Stimulated activated CD8-positive, alpha-beta memory T cell treated with anti-CD3 and anti-CD28 coated beads, Interleukin-4, amount 100 ng/mL, for 1 hour (primary cell): ENCODE measurements around the gene KCNE5.
"Not testable (repeated sequence)": the region's sequence is repeated elsewhere in the genome, so short reads cannot be mapped to it uniquely, and the experiment has no call there.

Experiments
- DNase-seq, 2 donors: peaks; one replicate each; pipeline ENCODE4 v3.0.0-alpha.2; 2020; ENCODE audit warnings: low read depth in 2 of 2, low spot score in 1 of 2

KCNE5 gene

DNA sequence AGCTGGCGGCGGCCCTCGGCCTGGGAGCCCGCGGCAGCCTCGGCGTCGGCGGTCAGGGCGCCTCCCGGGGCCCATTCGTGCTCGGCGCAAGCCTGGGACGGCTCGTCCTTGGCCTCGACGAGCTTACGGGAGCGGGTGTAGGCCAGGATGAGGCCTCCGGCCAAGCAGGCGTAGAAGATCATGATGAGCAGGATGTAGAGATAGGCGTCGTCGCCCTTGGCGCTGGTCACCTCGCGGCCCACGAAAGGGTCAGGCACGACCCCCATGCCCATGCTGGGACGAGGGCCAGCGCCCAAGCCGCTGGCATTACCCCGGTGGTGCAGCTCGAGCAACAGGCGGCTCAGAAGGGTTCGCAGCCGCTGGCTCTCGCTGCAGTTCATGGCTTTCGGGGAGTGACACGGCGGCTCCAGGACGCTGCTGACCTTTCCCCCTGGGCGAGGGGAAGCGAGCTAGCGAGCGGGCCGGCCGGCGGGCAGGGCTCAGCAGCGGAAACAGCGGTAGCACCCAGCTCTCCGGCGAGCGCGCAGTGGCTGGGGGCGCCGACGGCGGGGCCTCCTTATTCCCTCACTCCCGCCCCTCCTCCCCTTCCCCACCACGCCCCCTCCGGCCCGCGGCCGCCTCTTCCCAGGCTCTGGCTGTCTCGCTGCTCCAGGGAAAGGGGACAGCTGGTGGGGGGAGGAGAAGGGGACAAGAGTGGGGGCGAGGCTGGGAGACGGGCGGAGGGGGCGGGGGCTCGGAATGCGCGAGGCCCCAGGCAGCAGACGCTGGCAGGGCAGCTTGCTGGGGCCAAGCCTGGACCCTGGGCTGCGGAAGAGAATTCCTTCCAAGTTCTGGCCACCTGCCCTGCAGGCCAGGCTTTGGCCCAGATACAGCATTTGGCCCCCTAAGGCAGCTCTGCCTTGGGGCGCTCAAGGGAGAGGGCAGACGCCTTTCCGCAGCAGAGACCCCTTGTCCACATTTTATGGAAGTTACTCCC is at the start of gene KCNE5:
KCNE5 (minus strand) TSS at position 532 of the 976 bp plus-strand sequence; CDS start at position 380, 152 bp downstream.
- no peak for DNase-seq

- no peak for DNase-seq
Observed at GRCh38 chrX:109672239-109672638, 47.3 kb upstream of the KCNE5 start.

GRCh38 chrX:109671170-109671569 is 46.2 kb upstream of the KCNE5 start:
- DNase-seq, result not testable (repeated sequence)

DNA sequence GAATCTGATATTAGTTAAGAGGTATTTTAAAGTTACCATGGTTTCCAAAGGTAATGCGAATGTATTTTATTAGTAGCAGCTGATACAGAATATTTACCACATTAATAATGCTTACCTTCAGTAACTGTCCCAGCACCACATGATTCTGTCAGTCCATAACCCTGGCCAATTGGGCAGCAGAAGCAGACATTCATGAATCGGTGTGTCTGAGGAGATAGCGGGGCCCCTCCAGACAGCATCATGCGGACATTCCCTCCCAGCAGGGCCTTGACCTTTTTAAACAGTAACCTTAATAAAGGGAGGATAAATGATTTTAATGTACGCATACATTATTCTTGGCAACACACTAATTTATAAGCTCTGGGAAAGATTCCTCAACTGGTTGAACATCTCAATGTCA is 43.0 kb upstream of the KCNE5 start:
- DNase-seq, result no peak

DNA sequence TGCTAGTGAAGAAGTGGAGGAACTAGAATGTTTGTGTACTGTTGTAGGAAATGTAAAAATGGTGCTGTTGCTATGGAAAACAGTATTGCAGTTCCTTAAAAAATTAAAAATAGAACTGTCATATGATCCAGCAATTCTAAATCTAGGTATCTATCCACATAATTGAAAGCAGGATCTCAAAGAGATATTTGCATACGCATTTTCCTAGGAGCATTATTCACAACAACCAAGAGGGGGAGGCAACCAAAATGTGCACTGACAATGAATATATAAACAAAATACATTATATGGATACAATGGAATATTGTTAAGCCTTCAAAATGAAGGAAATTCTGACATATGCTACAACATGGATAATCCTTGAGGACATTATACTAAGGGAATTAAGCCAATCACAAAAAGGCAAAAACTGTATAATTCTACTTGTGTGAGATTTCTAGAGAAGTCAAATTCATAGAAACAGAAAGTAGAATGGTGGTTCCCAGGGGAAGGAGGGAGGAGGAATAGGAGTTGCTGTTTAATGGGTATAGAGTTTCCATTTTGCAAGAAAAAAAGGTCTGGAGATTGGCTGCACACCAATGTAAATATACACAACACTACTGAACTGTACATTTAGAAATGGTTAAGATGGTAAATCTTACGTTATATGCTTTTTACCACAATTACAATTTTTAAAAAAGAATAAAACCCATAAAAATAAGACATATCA is 35.6 kb upstream of the KCNE5 start:
- no peak for DNase-seq

GRCh38 chrX:109658391-109658790 is 33.4 kb upstream of the KCNE5 start:
- no peak for DNase-seq

- DNase-seq, result not testable (repeated sequence)
Observed at GRCh38 chrX:109657364-109657763, 32.4 kb upstream of the KCNE5 start.

- DNase-seq, result no peak
Observed at GRCh38 chrX:109656774-109657173, 31.8 kb upstream of the KCNE5 start.

GRCh38 chrX:109655502-109656201 is 30.7 kb upstream of the KCNE5 start:
- DNase-seq, result no peak

GRCh38 chrX:109654516-109655109 is 29.6 kb upstream of the KCNE5 start:
- DNase-seq, result no peak

- DNase-seq, result not testable (repeated sequence)
Observed at GRCh38 chrX:109644671-109645070, 19.7 kb upstream of the KCNE5 start.

- DNase-seq, result no peak
Observed at GRCh38 chrX:109643687-109644086, 18.7 kb upstream of the KCNE5 start.

- no peak for DNase-seq
Observed at GRCh38 chrX:109638158-109638557, 13.2 kb upstream of the KCNE5 start.

- DNase-seq, result not testable (repeated sequence)
Observed at GRCh38 chrX:109637477-109637876, 12.5 kb upstream of the KCNE5 start.

DNA sequence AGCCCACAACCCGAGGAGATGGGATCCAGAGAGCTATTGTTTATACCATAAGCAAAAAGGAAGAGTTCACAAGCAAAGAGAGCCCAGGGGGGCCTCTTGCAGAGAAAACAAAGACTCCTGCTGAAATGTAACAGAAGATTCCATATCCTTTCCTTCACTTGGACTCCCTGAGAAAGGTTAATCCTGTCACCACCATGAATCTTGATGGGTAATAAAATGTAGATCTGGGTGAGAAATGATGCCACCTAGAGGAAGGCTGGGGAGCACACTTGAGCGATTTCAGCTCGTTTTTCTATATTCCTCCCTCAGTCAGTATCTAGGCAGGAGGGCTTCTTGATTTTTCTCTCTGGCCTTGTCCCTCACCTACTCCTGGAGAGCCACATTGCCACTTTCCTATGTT is 10.2 kb upstream of the KCNE5 start:
- DNase-seq, result no peak

DNA sequence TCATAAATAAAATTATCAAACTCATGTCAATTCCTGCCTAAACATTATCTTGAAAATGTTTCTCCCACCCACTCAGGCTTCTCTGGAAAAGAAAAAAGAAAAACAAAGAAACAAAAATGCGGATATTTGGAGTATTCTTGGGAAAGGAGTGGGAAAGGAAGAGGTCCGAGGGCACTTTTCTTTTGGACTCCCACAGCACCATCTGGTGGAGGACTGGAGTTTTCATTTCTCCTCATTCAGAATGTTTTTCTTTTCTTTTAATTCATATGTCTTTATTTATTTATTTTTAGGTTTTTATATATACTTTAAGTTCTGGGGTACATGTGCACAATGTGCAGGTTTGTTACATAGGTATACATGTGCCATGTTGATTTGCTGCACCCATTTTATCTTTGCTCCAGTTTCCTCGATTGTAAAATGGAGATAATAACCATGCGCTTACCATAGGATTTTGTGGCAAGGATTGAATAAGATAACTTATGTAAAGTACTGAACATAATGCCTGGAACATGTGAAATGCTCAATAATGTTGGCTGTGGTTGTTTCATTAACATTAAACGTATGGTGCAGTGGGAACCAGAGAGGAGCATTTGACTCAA is 8.0 kb upstream of the KCNE5 start:
- no peak for DNase-seq

- DNase-seq, result no peak
Observed at GRCh38 chrX:109629310-109629709, 4.3 kb upstream of the KCNE5 start.

DNA sequence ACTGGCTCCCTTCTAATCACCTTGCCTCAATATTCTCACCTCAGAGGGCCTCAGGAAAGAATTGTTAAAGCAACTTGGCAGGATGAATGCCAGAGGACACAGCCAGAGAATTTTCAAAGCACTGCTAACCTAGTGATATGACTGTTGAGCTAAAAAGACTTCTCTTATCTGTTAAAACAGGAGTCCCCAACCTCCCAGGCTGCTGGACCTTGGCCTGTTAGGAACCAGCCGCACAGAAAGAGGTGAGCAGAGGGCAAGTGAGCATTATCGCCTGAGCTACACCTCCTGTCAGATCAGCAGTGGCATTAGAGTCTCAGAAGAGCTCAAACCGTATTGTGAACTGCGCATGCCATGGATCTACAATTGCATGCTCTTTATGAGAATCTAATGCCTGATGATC is 1.7 kb upstream of the KCNE5 start:
- DNase-seq, result no peak

- no peak for DNase-seq
Observed at GRCh38 chrX:109623997-109624396, 975 bp downstream of the KCNE5 start.

GRCh38 chrX:109622270-109622669 is 2.7 kb downstream of the KCNE5 start:
- no peak for DNase-seq

- no peak for DNase-seq
Observed at GRCh38 chrX:109619771-109620170, 5.2 kb downstream of the KCNE5 start.
